BLaER1 treated with 17β-estradiol and CSF1 and Interleukin-3, amounts not matched to agents 10 nM and 100 nM (cell line): Measurements from ENCODE around the gene TEKT5.

ENCODE experiments used
- H3K27ac ChIP-seq, 11 experiments: shearing (Covaris generic); formaldehyde crosslinking; 2 replicates each; pipeline ENCODE4 v1.8.1; 2022
- H3K27me3 ChIP-seq, 11 experiments: shearing (Covaris generic); formaldehyde crosslinking; 2 replicates each; pipeline ENCODE4 v1.8.1; 2022
- H3K36me3 ChIP-seq, 11 experiments: shearing (Covaris generic); formaldehyde crosslinking; 2 replicates each; pipeline ENCODE4 v1.8.1; 2022
- H3K4me1 ChIP-seq, 10 experiments: shearing (Covaris generic); formaldehyde crosslinking; 2 replicates each; pipeline ENCODE4 v1.8.1; 2022
- H3K4me2 ChIP-seq, 11 experiments: shearing (Covaris generic); formaldehyde crosslinking; 2 replicates each; pipeline ENCODE4 v1.8.1; 2022
- H3K4me3 ChIP-seq, 10 experiments: shearing (Covaris generic); formaldehyde crosslinking; 2 replicates each; pipeline ENCODE4 v1.8.1; 2022
- H3K9ac ChIP-seq, 11 experiments: shearing (Covaris generic); formaldehyde crosslinking; 2 replicates each; pipeline ENCODE4 v1.8.1; 2022
- H3K9me3 ChIP-seq, 11 experiments: shearing (Covaris generic); formaldehyde crosslinking; replicated peaks in 1 of 11; 2 replicates each; pipeline ENCODE4 v1.8.1; 2022
- H4K20me1 ChIP-seq, 11 experiments: shearing (Covaris generic); formaldehyde crosslinking; 2 replicates each; pipeline ENCODE4 v1.8.1; 2022
- Cebpa-rat ChIP-seq, 11 experiments: shearing (Covaris generic); IDR thresholded peaks; 2 replicates each; pipeline ENCODE4 v1.8.1; 2022

TEKT5 gene

GRCh38 chr16:10578474-10579316 is 116.0 kb downstream of the TEKT5 start:
- peaks cover 0 to 7% (median 0%) of the 10 kb centered on the region in 11 experiments; a peak in 3 of 22 replicates for H3K9me3 ChIP-seq
- H3K9ac ChIP-seq: peak overlapping the region in 2 of 11 experiments; percentile 18 to 40; a peak in 3 of 22 replicates
- H3K27me3 ChIP-seq: peaks cover 21 to 52% (median 44%) of the 10 kb centered on the region in 11 experiments
- TF ChIP-seq Cebpa-rat (IDR thresholded peaks at IDR 0.05): no peak
- peak overlapping the region in 5 of 10 experiments; percentile 75 to 80 (median 76); a peak in 9 of 20 replicates for H3K4me3 ChIP-seq
- H3K4me2 ChIP-seq: peak overlapping the region in 10 of 11 experiments; percentile 91 to 99 (median 97); a peak in 18 of 22 replicates
- H4K20me1 ChIP-seq: peaks cover 0 to 12% (median 0%) of the 10 kb centered on the region in 11 experiments; a peak in 2 of 22 replicates
- H3K36me3 ChIP-seq: no peaks in the 10 kb centered on the region
- no peak overlapping the region; a peak in 1 of 22 replicates for H3K27ac ChIP-seq
- H3K4me1 ChIP-seq: peaks cover 45 to 78% (median 66%) of the 10 kb centered on the region in 10 experiments
